Transverse colon (tissue), 4 donors: ENCODE data around the gene LRP1B. TPM values are rescaled to one million over a fixed set of nuclear protein-coding genes. Genes with fewer than 3 reads are reported as not detected.

Experiments
- DNase-seq: peaks from one replicate; pipeline ENCODE4 v3.0.0-alpha.2; 2019
- H3K27ac ChIP-seq, 4 donors: fragments of 200-600 bp; sonication (generic); 2 replicates each; pipeline ENCODE4 v1.5.1; 2016 to 2018; ENCODE audit warnings: inconsistent platforms in 4 of 4
- H3K27me3 ChIP-seq: fragments of 200-600 bp; sonication (generic); 2 replicates; pipeline ENCODE4 v1.5.1; 2017; ENCODE audit warnings: inconsistent platforms
- H3K36me3 ChIP-seq, 4 donors: fragments of 200-600 bp; sonication (generic); 2 replicates each; pipeline ENCODE4 v1.5.1; 2017 to 2019; ENCODE audit warnings: inconsistent platforms in 4 of 4
- H3K4me1 ChIP-seq, 4 donors: fragments of 200-600 bp; sonication (generic); 2 replicates each; pipeline ENCODE4 v1.5.1; 2017 to 2020; ENCODE audit warnings: inconsistent platforms in 4 of 4
- H3K4me3 ChIP-seq, 4 donors: fragments of 200-600 bp; sonication (generic); 1 replicate in 1 of 4; 2 replicates in 3 of 4; pipeline versions ENCODE4 v1.5.1 to v1.6.1; 2017 to 2019; ENCODE audit warnings: inconsistent platforms in 4 of 4
- H3K9me3 ChIP-seq, 2 donors: fragments of 200-600 bp; sonication (generic); 2 replicates each; pipeline ENCODE4 v1.5.1; 2017 to 2019; ENCODE audit warnings: inconsistent platforms in 2 of 2
- EP300 ChIP-seq: sonication (generic); formaldehyde crosslinking; IDR thresholded peaks from one replicate; pipeline ENCODE4 v1.6.1; 2017; ENCODE audit warnings: antibody characterized with exemption, low read depth
- POLR2A ChIP-seq: fragments of 450-650 bp; IDR thresholded peaks from one replicate; pipeline ENCODE4 v1.6.1; 2016; ENCODE audit warnings: antibody characterized with exemption, mild to moderate bottlenecking, moderate library complexity
- POLR2AphosphoS5 ChIP-seq, 3 donors: sonication (generic); formaldehyde crosslinking; IDR thresholded peaks; one replicate each; pipeline ENCODE4 v1.6.1; 2016; ENCODE audit warnings: antibody characterized with exemption in 3 of 3
- WGBS, 2 donors: methylation state at CpG; one replicate each; pipeline ENCODE4 v1.1.5; 2018; ENCODE audit warnings: low coverage in 1 of 2; 5-methylcytosine and 5-hydroxymethylcytosine counted together
- in situ Hi-C, 4 donors: fragments of 200-750 bp; cut with MboI; loops; one replicate each; pipeline versions ENCODE4 v1.15.0 to v1.15.1; 2017; ENCODE audit warnings: low sequenced_read_pairs in 3 of 4, low pct_ligation_motif_present in 1 of 4, low pct_unique_long_range_greater_than_20kb in 1 of 4
- intact Hi-C: fragments of 100-400 bp; cut with DNase I; formaldehyde crosslinking; loops from one replicate; pipeline ENCODE4 v1.15.1; 2023; ENCODE audit warnings: low total_unique reads
- total RNA-seq, 4 donors: library from RNA; depleted of rRNA; stranded (reverse); fragments of >200 nt; gene quantifications; one replicate each; pipeline ENCODE4 v1.1.0, GENCODE V29; 2016
- TF ChIP-seq, protein P1 (sequence below), 5 experiments: fragments of 200-600 bp in 3 of 5; fragments of 450-650 bp in 2 of 5; sonication (generic) in 3 of 5; IDR thresholded peaks; 1 replicate in 2 of 5; 2 replicates in 3 of 5; pipeline ENCODE4 v1.5.1; 2016 to 2017; ENCODE audit warnings: antibody characterized with exemption in 5 of 5, inconsistent platforms in 3 of 5, mild to moderate bottlenecking in 2 of 5, moderate library complexity in 1 of 5

Gene LRP1B
- total RNA-seq, 4 donors from 2014 or later: 0.48 to 5.4 (median 0.82) TPM; not detected in 1

DNA sequence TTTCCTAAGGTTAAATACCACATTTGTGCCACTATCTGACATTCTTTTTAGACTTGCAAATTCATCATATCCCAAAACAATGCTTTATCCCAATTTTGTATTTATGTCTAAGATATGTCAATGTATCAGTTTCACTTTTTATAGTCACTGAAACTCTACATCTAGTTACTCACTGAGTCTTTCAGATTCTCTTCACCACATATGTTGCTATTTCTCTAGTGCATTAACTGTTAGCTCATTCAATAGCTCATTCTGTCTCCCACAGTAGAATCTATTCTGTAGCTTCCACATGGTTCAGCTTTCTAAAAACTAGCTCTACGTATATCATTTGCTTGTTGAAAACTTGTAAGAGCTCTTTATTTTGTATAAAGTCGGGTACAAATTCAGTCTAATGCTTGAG lies 1930.1 kb downstream of the LRP1B start:
- 61 to 67% methylated on average over 1 to 2 of the region's 2 CpGs for WGBS, 2 donors
- in situ Hi-C loops (no loop called here), intact Hi-C loops (no loop called here)
- no peak for TF ChIP-seq POLR2A
- no peak for TF ChIP-seq EP300
- TF ChIP-seq, protein P1, sequence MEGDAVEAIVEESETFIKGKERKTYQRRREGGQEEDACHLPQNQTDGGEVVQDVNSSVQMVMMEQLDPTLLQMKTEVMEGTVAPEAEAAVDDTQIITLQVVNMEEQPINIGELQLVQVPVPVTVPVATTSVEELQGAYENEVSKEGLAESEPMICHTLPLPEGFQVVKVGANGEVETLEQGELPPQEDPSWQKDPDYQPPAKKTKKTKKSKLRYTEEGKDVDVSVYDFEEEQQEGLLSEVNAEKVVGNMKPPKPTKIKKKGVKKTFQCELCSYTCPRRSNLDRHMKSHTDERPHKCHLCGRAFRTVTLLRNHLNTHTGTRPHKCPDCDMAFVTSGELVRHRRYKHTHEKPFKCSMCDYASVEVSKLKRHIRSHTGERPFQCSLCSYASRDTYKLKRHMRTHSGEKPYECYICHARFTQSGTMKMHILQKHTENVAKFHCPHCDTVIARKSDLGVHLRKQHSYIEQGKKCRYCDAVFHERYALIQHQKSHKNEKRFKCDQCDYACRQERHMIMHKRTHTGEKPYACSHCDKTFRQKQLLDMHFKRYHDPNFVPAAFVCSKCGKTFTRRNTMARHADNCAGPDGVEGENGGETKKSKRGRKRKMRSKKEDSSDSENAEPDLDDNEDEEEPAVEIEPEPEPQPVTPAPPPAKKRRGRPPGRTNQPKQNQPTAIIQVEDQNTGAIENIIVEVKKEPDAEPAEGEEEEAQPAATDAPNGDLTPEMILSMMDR (IDR thresholded peaks at IDR 0.05): no peak
- no peak for TF ChIP-seq POLR2AphosphoS5 (IDR thresholded peaks at IDR 0.05)
- H3K4me3 ChIP-seq: no peak overlapping the region
- H3K9me3 ChIP-seq: no peaks in the 10 kb centered on the region
- H3K27me3 ChIP-seq: no peaks in the 10 kb centered on the region
- no peaks in the 10 kb centered on the region for H3K4me1 ChIP-seq
- DNase-seq: no peak
- no peaks in the 10 kb centered on the region for H3K36me3 ChIP-seq
- H3K27ac ChIP-seq: no peak overlapping the region

DNA sequence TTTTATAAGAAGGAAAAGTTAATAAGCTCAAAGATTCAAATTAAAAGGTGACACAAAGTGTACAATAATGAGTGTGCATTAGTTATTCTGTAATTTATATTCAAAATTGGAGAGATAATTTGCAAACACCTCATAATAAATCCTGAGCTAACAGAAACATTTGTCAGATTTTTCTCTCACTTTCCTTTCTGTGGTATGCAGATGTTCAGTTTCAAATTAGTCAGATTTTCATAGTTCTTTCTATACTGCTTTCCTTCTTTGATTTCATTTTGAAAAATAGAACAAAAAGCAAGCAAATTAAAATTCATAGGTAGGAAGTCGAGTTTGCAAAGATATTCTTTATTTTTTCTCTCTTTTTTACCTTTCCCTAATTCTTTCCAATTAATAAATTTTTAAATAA lies 1930.5 kb downstream of the LRP1B start:
- Histone ChIP-seq H3K4me3 (no peak overlapping the region), H3K27ac (no peak overlapping the region), H3K36me3 (no peaks in the 10 kb centered on the region), H3K4me1 (no peaks in the 10 kb centered on the region), H3K27me3 (no peaks in the 10 kb centered on the region), H3K9me3 (no peaks in the 10 kb centered on the region)
- in situ Hi-C loops: no loop called here
- DNase-seq: no peak
- 47 to 65% methylated on average over 1 of the region's 1 CpG for WGBS, 2 donors
- TF ChIP-seq, protein P1 (IDR thresholded peaks at IDR 0.05): no peak
- no peak for TF ChIP-seq POLR2A
- TF ChIP-seq POLR2AphosphoS5 (IDR thresholded peaks at IDR 0.05): no peak
- no peak for TF ChIP-seq EP300
- intact Hi-C loops: no loop called here

DNA sequence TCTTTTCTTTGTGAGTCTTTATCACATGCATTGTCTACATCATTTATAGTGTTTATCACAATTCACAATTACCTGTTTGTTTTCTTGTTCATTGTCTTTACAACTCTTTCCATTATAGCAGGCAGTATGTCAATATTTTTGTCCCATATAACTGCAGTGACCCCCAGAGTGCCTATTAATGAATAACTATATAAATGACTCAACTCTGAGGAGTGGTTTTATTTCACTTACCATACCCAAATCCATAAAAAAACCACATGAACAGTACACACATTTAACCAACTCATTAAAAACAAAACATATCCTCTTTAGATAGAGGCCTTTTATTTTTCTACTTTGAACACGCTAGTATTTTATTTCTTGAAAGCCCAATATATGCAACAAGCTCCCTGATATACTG lies 1931.5 kb downstream of the LRP1B start:
- Histone ChIP-seq H3K36me3 (no peaks in the 10 kb centered on the region), H3K9me3 (no peaks in the 10 kb centered on the region), H3K4me1 (no peaks in the 10 kb centered on the region), H3K4me3 (no peak overlapping the region), H3K27me3 (no peaks in the 10 kb centered on the region), H3K27ac (no peak overlapping the region)
- in situ Hi-C loops: no loop called here
- WGBS, 2 donors: 36 to 55% methylated on average over 1 of the region's 1 CpG
- DNase-seq: no peak
- TF ChIP-seq POLR2AphosphoS5 (IDR thresholded peaks at IDR 0.05): no peak
- no peak for TF ChIP-seq POLR2A
- TF ChIP-seq, protein P1 (IDR thresholded peaks at IDR 0.05): no peak
- TF ChIP-seq EP300: no peak
- intact Hi-C loops: no loop called here

DNA sequence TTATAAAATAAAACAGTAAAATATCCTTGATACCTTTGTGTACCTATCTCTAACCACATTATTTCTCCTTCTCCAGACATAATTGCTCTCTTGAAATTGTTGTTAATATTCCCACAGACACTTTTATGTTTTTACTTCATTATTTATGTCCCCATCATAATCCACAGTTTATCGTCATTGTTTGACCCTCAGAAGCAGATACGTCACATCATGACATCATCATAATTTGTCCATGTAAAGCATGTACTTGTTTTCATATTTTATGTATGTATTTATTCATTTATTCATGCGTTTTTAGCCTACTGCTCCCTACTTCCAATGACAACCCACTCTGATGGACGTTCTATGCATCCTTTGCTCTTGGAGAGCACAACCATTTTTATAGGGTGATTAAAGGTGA lies 1943.7 kb downstream of the LRP1B start:
- Histone ChIP-seq H3K9me3 (no peaks in the 10 kb centered on the region), H3K4me1 (no peaks in the 10 kb centered on the region), H3K36me3 (no peaks in the 10 kb centered on the region), H3K4me3 (no peak overlapping the region), H3K27ac (no peak overlapping the region), H3K27me3 (no peaks in the 10 kb centered on the region)
- in situ Hi-C loops (no loop called here), intact Hi-C loops (loop anchor here (10.0 kb wide), 1 partner anchor 1858 kb away; no protein-coding TSS in a partner anchor)
- TF ChIP-seq, protein P1 (IDR thresholded peaks at IDR 0.05): no peak
- no peak for TF ChIP-seq EP300
- TF ChIP-seq POLR2A: no peak
- no peak for TF ChIP-seq POLR2AphosphoS5 (IDR thresholded peaks at IDR 0.05)
- DNase-seq: no peak
- 61 to 69% methylated on average over 4 of the region's 4 CpGs for WGBS, 2 donors
